EL (cell line): ENCODE measurements around the gene EMP3.

Source experiments
- DNase-seq: peaks from one replicate; pipeline ENCODE4 v3.0.0-alpha.2; 2016

Gene EMP3

DNA sequence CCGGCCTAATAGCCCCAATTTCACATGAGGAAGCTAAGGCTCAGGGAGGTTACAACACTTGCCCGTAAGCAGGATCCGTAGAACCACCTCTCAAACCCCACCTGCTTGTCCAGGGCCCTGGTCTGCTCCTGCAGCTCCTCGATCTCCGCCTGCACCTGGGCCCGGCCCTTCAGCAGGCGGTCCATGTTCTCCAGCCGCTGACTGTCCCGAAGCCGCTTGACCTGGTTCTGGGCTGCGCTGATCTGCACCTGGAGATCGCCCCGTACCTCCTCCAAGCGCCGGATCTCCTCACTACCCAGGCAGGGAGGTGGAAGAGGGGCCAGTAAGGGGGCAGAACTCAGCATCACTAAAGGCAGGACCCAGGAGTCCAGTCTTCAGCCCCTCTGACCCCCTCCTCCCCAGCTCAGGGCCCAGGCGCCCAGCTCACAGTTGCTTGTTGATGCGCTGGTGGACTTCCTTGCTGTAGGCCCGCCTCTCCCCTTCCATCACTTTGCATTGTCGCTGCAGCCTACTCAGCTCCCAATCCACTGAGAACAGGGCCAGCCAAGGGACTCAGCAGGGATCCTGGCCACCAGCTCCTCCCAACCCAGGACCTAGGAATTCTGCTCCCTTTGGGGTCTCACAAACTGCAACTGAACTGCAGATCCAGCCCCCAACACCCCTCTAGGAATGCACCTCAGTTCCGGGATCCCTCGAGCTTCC is 6.9 kb upstream of the EMP3 start:
- DNase-seq: no peak

DNA sequence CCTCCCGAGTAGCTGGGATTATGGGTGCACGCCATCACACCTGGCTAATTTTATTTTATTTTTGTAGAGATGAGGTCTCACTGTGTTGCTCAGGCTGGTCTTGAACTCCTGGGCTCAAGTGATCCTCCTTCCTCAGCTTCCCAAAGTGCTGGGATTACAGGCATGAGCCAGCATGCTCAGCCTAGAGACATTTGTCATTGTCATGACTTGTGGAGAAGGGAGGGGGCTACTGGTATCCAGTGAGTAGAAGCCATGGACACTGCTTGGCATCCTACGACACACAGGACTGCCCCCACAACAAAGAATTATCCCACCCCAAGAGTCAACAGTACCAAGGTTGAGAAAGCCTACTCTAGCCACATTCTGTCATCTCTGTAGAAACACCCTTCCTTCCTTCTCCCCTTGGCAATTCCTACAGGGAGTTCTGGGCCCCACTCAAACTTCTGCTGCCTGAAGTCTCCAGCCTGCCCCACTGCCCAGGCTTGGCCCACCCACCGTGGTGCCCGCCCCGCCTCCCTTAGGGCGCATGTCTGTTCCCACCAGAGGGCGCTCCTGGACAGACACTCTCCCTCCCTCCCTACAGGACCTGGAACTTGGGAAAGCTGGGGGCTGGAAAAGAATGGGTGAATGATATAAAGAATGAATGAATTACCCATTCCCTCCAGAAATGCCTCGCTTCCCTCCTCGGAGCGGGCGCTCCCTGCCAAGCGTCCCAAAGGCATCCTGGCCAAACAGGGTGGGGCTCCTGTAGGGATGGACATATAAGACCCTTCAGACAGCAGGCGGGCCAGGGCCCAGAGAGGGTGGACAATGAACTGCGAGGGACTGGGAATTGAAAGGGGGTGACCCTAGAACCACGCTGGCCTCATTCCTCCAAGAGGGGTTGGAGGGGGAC is 5.5 kb upstream of the EMP3 start:
- peak; percentile 79 for DNase-seq

GRCh38 chr19:48321372-48321621 is 4.1 kb upstream of the EMP3 start:
- DNase-seq: peak; percentile 94

GRCh38 chr19:48321622-48322591 is 3.4 kb upstream of the EMP3 start:
- peak; percentile 99 for DNase-seq

- peak; percentile 59 for DNase-seq
Measured at GRCh38 chr19:48329167-48329891, 4.0 kb downstream of the EMP3 start.

DNA sequence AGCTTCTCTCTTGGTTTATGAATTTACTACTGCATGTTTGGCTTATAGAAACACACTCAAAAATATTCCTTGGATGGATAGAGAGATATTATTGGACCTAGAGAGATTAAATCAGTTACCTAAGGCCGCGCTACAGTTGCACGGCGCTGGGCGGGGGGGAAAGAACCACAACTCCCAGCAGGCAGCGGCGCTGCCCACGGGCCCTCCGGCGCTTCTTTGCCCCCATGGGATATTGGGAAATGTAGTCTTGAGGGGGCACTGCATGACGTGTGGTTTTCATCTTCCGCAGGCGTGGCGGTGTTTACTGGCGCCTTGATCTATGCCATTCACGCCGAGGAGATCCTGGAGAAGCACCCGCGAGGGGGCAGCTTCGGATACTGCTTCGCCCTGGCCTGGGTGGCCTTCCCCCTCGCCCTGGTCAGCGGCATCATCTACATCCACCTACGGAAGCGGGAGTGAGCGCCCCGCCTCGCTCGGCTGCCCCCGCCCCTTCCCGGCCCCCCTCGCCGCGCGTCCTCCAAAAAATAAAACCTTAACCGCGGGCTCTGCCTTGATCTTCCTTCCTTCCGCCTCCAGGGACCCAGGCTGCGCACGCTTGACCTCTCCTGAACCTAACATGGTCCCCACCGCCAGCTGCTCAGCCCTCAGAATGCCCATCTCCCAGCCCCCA is 4.8 kb downstream of the EMP3 start:
- no peak for DNase-seq

DNA sequence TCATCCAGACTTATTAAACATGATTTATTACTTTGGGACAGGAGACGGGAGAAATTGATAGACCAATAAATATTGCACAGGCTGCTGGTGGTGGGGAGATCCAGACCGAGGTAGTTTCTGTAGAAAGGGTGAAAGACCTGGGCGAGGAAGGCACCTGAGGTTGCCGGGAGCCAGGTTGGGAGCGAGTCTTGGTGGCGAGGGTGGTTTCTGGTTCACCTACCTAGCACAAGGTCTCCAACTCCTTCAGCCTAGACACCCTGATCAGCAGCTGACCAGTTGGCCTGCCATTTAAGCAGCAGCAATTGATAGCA is 7.0 kb downstream of the EMP3 start:
- no peak for DNase-seq

DNA sequence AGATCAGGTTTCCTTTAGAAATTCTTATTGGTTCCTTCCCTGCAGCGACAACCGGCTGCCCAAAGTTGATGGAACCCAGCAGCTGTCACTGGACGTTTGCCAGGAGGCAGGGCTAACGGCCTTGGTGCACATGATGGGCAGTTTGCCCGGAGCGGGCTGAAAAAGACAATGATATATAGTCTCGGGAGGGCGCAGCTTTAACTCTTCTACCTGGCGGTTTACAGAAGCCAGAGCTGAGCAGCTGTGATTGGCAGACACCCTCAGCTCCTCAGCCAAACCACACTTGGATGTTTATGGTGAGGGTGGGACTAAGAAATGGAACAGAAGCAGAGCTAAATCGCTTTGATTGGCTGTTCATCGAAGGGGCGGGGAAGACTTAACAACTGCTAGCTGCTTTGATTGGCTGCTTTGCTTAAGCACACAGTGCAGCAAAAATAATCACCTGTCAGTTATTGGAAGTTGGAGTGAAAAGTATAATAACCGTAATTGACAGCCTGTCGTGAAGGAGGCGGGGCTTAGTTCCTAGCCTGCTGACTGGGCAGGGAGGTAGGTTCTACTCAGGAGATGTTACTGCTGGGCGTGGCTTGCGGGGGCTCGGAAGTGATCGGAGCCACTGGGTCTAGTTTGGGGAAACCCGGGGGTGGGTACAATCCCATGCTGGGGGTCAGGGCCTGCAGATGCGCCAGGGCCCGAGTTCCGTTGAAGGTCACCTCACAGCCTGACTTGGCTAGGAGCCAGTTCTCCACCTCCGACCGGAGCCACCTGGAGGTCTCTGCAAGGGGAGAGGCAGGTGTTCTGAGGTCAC is 7.5 kb downstream of the EMP3 start:
- DNase-seq: peak; percentile 94

GRCh38 chr19:48333467-48334384 is 8.4 kb downstream of the EMP3 start:
- peak; percentile 93 for DNase-seq

DNA sequence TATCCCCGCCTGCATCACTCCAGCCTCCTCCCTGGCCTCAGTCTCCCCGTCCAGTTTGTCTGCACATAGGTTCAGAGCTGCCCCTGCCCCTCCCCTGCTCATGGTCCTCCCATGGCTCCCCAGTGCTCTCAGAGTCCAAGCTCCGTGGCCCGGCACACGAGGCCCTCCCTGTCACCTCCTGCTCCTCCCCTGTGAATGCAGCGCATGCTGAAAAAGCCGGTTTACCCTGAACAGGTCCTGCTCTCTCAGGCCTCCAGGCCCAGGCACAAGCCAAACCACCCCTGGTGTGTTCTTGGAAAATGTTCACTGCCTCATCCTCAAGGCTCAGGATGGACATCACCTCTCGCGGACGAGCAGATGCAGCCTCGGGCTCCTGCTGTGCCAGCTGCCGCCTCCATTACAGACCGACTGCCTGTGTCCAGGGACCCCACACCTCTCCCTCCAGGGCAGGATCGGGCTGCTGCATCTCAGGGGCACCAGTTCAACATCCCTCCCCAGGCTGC is 13.0 kb downstream of the EMP3 start:
- DNase-seq: no peak

GRCh38 chr19:48338802-48339503 is 13.6 kb downstream of the EMP3 start:
- DNase-seq: no peak

DNA sequence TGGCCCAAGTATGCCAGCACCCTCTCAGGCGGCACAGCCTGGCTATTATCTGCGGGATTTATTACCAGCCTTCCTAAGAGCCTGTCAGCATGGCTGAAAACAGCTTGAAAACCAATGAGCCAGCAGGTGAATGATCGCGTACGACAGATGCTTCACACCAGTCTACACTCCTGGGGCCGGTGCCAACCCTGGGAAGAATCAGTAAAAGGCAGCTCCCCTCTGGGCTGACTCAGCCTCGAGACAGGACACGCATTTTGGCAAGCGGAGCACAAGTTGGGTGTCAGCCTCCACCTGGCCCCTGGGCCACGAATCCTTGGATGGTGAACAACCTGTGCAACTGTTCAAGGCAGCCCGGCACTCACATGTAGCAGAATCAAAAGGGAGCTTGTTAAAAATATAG is 15.6 kb downstream of the EMP3 start:
- DNase-seq: no peak

GRCh38 chr19:48341515-48342413 is 16.4 kb downstream of the EMP3 start:
- no peak for DNase-seq

DNA sequence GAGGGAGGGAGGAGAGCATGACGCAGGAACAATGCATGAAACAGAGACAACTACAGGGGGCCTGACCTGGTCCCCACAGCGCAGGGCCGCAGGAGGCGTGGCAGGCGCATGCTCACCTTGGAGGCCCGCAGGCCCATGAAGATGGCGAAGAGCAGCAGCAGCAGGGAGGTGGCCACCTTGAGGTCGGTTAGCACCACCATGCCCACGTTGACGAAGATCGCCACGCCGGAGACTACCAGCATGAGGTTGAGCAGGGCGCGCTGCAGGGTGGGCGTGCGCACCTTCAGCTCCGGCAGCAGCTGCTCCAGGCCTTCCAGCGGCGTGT is 17.0 kb downstream of the EMP3 start:
- DNase-seq: no peak

DNA sequence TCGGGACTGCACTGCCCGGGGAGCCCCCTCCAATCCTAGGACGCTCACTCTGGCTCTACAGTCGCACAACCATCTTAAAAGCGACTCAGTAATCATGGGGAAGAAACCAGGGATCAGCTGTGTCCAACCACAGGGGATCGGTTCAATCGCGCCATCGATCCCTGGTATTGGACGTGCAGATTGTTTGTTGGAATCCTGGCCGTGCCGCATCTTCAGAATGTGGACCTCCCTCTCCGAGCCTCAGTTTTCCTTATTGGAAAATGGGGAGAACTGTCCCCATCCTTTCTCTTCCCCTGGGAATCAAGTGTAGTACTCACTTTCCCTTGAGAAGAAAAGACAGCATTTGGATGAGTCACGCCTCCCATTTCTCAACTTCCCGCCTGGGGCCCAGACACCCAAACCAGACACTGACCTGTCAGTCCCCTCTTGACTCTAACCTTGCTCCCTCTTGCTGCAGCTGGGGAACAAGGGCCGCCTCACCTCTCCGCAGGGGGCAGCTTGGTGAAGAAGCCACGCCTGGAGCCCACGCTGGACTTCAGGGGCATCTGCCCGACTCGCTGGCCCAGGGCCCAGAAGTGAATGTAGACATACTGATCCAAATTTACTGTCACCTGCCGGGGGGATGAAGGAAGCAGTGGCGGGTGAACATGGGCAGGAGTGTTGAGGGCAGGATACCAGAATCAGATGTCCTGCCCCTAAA is 17.6 kb downstream of the EMP3 start:
- DNase-seq: peak; percentile 68

DNA sequence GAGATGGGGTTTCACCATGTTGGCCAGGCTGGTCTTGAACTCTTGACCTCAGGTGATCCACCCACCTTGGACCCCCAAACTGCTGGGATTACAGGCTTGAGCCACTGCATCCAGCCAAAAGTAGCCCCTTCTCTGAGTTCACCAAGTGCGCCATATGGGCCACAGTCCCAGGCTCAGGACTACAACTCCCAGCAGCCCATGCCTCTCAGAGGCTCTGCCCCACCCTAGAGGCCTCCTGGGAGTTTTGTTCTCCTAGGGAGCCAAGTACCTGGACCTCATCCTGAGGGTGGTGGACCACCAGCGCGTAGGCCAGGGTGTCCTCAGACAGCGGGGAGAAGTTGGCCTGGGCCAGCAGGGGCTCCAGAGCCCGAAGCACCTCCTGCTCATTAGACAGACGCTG is 19.5 kb downstream of the EMP3 start:
- no peak for DNase-seq

DNA sequence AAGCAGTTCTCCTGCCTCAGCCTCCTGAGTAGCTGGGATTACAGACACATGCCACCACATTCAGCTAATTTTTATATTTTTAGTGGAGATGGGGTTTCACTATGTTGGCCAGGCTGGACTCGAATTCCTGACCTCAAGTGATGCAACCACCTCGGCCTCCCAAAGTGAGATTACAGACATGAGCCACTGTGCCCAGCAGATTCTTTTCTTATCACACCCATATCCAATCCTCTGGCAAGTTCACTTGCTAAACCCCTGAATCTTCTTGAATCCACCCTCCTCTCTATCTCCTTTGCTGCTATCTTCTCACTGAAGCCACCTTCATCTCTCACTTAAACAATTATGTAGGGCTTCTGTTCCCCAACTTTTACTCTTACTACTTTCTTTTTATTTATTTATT is 20.8 kb downstream of the EMP3 start:
- no peak for DNase-seq

DNA sequence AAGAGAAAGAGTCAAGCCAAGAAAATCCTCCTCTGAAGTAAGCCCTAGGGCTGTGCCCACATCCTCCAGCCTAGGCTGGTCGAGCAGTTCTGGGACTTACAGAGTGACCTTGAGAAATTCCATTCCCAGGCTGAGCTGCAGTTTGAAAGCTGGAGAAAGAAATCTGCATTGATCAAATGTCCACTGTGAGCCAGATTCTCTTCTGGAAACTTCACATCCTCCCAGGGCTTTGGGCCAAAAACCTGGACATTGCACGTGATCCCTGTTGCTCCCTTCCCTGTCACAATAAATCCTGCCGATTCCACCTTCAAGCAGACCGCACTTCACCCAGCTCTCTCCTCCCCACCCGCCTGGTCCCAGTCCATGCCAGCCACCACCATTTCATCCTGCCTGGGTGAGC is 22.7 kb downstream of the EMP3 start:
- no peak for DNase-seq
